H4 (cell line): Measurements from ENCODE around the gene DNAAF8. TPM values are rescaled to one million over a fixed set of nuclear protein-coding genes. Genes with fewer than 3 reads are reported as not detected.

Source experiments
- total RNA-seq: library from RNA; depleted of rRNA; stranded (reverse); fragments of >200 nt; shearing (Covaris generic); gene quantifications from 2 replicates; pipeline ENCODE4 v1.2.3, GENCODE V29; 2014; rRNA removed

DNAAF8 gene
- total RNA-seq, 1 experiment from 2014 or later: 0.62 TPM

Other genes with a start within 250 kb of the DNAAF8 start
- 5.4 and 8.0 TPM in 2 replicates for gene CDIP1, start 195.8 kb upstream of the DNAAF8 start, total RNA-seq
- not detected in 2 replicates for gene C16orf96, start 178.2 kb upstream of the DNAAF8 start, total RNA-seq
- 2.2 and 2.5 TPM in 2 replicates for gene UBALD1, start 119.6 kb upstream of the DNAAF8 start, total RNA-seq
- 15.4 and 16.1 TPM in 2 replicates for gene MGRN1, start 109.7 kb upstream of the DNAAF8 start, total RNA-seq
- gene NUDT16L1, start 41.0 kb upstream of the DNAAF8 start, total RNA-seq: 37.1 and 39.6 TPM in 2 replicates
- 6.0 and 6.4 TPM in 2 replicates for gene ANKS3, start 266 bp upstream of the DNAAF8 start, total RNA-seq
- 3.3 and 4.4 TPM in 2 replicates for gene ZNF500, start 32.6 kb downstream of the DNAAF8 start, total RNA-seq
- not detected in 2 replicates for gene SEPTIN12, start 53.8 kb downstream of the DNAAF8 start, total RNA-seq
- gene SMIM22, start 60.8 kb downstream of the DNAAF8 start, total RNA-seq: not detected in 2 replicates
- gene ROGDI, start 68.1 kb downstream of the DNAAF8 start, total RNA-seq: 14.7 and 17.1 TPM in 2 replicates
- gene GLYR1, start 112.8 kb downstream of the DNAAF8 start, total RNA-seq: 20.6 and 35.8 TPM in 2 replicates
- gene UBN1, start 112.9 kb downstream of the DNAAF8 start, total RNA-seq: 12.7 and 14.5 TPM in 2 replicates
- gene PPL, start 202.6 kb downstream of the DNAAF8 start, total RNA-seq: 0.10 and 0.18 TPM in 2 replicates
- gene SEC14L5, start 223.8 kb downstream of the DNAAF8 start, total RNA-seq: not detected in 2 replicates